Jurkat, Clone E6-1 (cell line): ENCODE measurements around the gene SLC35A3.
"Not testable (repeated sequence)": the region's sequence is repeated elsewhere in the genome, so short reads cannot be mapped to it uniquely, and the experiment has no call there.

Source experiments
- DNase-seq: peaks from one replicate; pipeline ENCODE4 v3.0.0-alpha.2; 2011; ENCODE audit warnings: low read depth, low spot score
- H3K4me3 ChIP-seq: 2 replicates; pipeline ENCODE4 v1.5.1; 2011; ENCODE audit warnings: mild to moderate bottlenecking, low read length, control low read depth, moderate library complexity

Gene SLC35A3

DNA sequence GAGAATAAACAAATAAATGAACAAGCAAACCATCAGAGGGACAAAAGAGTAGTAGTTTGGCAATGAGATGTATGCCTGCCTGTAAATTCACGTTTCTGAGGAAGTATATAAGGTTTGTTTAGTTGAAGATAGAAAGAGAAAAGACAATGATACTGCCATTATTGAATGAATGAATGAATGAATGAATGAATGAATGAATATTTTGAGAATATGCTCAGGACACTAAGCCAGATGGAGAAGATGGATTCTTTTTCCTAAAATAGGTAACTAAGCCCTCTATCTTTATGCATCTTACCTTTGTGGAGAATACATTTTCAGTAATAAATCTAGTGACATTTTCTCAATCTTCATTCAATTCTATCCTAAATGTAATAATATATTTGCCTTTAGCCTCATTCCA, 49.4 kb downstream of the SLC35A3 start:
- DNase-seq, result no peak
- H3K4me3 ChIP-seq, result no peak overlapping the region

DNA sequence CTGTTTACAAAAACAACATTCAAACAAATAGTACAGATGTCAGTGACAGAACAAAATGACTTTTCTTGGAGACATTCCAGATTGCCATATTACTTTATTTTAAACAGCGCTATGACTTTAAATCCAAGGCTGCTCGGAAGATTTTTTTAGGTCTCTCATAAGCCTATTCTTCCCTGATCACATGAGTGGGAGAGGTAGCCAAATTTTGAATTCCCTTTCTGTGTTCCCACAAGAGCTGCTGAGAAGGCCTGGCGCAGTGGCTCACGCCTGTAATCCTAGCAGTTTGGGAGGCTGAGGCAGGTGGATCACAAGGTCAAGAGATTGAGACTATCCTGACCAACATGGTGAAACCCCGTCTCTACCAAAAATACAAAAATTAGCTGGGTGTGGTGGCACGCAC, 53.7 kb downstream of the SLC35A3 start:
- no peak overlapping the region for H3K4me3 ChIP-seq
- DNase-seq, result no peak

DNA sequence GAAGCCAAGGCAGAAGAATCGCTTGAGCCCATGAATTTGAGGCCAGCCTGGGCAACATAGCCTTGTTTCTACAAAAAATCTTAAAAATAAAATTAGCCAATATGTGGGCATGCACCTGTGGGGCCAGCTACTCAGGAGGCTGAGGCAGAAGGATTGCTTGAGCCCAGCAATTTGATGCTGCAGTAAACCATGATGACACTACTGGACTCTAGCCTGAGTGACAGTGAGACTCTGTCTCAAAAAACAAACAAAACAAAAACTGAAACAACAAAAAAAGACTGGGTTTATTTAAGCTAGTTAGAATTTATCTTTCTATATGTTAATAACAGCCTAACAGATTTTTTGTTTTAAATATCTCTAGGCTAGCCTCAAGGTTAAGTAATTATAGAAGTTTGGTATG, 57.4 kb downstream of the SLC35A3 start:
- no peak for DNase-seq
- H3K4me3 ChIP-seq, result no peak overlapping the region

DNA sequence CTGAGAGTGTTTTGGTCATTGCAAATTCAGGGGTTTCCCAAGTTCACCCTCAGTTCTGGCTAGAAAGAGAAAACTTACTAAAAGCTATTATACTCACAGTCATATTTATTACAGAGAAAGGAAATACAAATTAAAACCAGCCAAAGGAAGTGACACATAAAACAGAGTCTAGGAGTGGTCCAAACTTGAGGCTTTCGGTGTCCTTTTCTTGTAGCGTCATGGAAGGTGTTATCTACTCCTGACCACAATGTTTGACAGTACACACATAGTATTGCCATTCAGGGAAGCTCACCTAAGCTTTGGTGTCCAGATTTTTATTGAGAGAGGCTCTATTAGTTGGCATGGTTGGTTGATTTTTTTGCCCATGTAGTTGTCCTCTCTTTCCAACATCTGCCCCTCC, 59.0 kb downstream of the SLC35A3 start:
- no peak for DNase-seq
- H3K4me3 ChIP-seq, result no peak overlapping the region

DNA sequence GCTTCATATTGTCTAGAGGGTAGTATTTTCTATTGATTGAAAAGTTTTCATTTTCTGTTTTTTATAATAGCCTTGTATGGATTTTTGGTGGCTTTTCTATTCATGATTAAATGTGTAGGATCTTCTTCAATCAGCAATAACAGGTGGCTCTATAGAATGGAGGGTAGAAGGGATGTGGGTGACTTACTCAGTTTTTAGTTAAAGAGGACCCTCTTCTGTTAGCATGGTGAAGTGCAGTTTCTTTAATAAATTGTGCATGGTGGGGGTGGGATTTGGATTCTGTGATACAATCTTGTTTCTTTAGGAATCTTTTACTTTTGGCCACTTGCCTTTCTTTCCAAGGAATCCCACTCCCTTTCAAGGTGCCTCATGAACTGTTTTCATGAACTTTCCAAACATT, 64.7 kb downstream of the SLC35A3 start:
- no peak overlapping the region for H3K4me3 ChIP-seq
- DNase-seq, result peak; percentile 60

DNA sequence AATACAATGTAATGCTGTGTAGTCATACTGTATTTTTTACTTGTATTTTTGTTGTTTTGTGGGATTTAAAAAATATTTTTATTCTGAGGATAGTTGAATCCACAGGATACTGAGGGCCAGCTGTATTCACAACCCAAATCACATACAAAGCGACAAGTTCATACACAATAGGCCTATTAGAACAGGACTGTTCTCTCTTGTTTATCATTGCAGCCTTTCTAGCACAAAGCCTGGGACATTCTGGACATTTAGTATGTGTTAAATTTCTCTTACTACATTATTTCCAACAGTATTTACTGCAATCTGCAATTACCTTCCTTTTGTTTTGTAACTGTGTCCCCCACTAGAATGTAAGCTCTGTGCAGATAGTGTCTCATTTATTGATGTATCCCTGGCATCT, 65.4 kb downstream of the SLC35A3 start:
- H3K4me3 ChIP-seq, result no peak overlapping the region

DNA sequence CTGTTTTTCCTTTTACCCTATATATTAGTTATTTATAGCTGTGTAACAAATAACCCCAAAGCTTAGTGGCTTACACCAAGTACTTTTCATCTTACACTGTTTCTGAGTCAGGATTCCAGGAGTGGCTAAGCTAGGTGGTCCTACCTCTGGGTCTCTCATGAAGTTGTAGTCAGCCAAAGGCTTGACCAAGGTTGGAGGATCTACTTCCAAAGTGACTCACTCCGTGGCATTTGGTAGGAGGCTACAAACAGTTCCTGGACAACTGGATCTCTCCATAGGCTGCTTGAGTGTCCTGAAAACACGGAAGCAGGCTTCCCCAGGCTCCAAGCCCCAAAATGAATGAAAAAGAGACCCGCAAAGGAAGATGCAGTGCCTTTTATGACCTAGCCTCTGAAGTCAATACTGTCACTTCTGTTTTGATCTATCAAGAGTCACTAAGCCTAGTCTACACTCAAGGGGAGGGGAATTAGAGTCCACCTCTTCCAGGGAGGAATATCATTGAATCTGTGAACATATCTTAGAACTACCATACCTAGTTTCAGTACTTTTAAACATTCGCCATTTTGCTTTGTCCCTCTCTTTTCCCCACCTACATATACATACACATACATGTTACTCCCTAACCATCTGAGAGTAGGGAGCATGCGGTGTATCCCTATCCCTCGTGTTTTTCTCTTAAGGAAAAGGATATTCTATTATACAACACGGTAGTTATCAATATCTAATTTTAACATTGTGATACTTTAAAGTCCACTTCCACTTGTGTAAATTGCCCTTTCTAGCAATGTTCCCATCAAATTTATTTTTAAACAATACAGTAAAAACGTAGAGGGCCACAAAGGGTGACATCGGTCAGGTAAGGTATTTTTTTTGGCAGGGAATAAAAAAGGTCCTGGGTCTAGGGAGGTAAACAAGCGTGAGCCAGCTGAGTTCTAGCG, 67.2 kb downstream of the SLC35A3 start:
- no peak for DNase-seq
- H3K4me3 ChIP-seq, result peak overlapping the region; percentile 90

More for the DNA sequence above, 65.4 kb downstream of the SLC35A3 start:
- DNase-seq, result no peak

DNA sequence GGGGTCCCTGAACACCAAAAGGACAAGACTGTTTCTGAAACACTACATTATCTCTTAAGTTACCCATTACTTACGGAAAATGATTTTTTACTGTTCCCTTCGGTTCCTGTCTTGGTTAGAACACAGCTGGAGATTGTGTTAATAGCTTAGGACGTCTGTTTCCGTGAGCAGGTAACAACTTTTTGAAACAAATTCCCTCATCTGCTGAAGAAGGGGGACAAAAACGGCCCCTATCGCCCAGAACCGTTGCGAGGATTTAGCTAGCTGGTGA, 67.8 kb downstream of the SLC35A3 start:
- peak overlapping the region; percentile 90 for H3K4me3 ChIP-seq
- DNase-seq, result no peak

DNA sequence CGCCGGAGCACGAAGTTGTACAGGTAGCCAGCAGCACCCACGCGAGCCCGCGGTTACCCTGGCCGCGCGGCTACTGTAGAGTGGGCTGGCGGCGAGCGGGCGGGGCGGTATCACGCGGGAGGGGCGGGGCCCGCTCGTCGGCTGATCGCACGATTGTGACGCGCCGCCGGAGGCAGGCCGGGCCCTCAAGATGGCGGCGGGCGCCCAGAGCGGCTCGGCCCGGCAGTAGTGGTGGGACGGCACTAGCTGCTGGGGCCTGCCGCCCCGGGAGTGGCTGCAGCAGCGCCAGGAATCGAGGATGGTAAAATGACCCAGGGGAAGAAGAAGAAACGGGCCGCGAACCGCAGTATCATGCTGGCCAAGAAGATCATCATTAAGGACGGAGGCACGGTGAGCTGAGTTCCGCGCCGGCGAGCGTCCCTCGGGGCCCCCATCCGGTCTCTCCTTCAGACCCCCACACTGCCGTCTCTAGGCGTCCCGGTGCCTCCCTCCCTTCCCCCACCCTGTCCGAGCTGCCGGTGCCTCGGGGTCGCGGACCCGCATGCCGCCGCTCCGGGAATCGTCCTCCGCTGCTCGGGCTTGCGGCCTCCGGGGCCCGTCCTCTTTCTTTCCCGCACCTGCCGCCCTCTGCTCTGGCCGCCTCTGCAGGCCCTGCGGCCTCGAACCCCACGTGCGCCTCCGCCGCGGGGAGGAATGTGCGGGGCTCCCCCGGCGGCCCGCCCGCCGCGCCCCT, 68.3 kb downstream of the SLC35A3 start:
- peak overlapping the region; percentile 90 for H3K4me3 ChIP-seq
- peak; percentile 79 for DNase-seq

DNA sequence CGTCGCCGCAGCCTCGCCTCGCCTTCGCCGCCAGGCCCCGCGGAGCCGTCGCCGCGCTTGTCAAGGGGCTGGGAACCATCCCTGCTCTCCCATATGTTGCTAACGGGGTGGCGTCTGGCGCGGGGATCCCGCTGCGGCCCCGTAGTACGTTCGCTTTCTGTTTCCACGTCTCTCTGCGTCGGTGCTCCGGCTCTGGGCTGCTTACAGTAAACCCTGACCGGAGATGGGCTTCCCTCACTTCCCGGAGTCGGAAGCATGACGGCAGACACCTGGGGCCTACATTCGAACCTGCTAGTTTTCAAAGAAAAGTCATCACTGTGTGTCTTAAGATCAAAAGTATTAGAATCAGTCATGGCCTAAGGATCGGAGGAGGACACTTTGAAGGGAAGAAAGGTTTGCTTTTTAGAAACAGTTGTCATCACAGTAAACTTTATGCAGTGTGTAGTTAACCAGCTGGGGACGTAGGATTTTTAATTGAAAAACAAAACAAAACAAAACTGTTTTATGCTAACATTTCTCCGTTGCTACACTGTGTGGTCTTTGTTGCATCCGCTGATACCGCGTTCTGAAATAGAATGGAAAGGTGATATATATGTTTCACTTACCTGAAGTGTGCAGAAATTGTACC, 69.0 kb downstream of the SLC35A3 start:
- H3K4me3 ChIP-seq, result peak overlapping the region; percentile 90
- peak; percentile 58 for DNase-seq

DNA sequence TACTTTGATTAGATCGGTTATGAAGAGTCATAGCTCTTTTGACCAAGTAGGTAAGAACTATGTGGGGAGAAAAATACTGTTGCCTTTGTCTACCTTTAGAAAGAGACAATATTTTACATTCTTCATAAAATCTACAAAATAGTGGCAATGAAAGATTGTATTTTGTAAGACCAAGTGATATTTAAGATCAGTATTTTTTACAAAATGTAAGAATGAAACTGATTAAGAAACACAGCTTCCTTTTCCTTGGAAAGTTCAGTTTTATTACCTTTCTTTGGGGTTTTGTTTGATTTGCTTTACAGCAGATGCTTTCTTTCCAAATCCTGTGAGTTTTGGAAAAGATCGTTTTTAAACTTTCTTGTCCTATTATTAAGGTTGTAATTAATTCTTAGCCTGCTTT, 69.8 kb downstream of the SLC35A3 start:
- no peak for DNase-seq

DNA sequence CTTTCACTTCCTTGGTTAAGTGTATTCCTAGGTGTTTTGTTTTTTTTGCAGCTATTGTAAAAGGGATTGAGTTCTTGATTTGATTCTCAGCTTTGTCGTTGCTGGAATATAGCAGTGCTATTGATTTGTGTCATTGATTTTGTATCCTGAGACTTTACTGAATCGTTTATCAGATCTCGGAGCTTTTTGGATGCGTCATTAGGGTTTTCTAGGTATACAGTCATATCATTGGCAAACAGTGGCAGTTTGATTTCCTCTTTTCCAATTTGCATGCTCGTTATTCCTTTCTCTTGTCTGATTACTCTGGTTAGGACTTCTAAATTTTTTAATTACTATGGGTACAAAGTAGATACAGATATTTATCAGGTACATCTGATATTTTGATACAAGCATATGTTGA, 75.4 kb downstream of the SLC35A3 start:
- H3K4me3 ChIP-seq, result no peak overlapping the region
- no peak for DNase-seq

More for the DNA sequence above, 69.8 kb downstream of the SLC35A3 start:
- H3K4me3 ChIP-seq, result peak overlapping the region; percentile 90

DNA sequence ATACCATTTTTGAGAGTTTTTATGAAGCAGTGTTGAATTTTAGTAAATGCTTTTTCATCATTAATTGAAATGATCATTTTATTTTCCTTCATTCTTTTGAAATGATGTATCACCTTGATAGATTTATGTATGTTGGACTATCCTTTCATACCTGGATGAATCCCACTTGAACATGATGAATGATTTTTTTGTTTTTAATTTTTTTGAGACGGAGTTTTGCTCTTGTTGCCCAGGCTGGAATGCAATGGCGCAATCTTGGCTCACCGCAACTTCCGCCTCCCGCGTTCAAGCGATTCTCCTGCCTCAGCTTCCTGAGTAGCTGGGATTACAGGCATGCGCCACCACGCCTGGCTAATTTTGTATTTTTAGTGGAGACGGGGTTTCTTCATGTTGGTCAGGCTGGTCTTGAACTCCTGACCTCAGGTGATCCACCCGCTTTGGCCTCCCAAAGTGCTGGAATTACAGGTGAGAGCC, 77.5 kb downstream of the SLC35A3 start:
- DNase-seq, H3K4me3 ChIP-seq: not testable (repeated sequence)

DNA sequence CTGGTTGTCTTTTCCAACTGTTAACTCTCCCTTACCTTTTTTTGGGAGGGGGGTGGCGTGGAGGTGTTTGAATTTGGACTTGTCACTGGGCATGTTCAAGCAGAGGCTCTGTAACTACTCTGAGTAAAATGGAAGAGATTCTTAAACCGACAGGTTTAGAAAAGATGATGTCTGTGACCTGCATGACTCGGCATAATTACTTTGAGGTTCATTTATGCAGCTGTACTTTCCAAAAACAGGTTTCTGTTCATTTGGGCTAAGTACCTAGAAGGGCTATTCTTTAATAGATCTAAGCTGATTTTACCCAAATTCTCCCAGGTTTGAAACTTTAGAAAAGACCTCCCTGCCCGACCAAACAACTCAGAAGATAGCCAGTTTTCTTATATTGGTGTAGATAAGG, 80.3 kb downstream of the SLC35A3 start:
- H3K4me3 ChIP-seq, result no peak overlapping the region

DNA sequence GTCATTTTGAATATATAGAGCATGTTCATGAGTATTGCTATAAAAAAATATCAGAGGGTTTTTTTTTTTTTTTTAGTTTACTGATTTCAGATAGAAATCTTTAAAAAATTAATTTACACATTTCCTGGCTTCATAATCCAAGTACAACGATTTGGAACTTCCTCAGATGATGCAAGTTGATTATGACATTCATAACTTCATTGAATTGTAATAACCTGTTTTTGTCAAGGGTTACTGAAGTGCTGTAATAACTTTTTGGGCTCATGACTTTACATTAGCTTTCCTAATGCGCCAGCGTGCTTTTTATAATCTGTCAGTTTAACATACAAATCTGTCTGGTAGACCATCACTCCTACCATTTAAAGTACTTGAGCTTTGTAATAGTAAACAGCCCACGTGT, 81.6 kb downstream of the SLC35A3 start:
- no peak overlapping the region for H3K4me3 ChIP-seq
- DNase-seq, result no peak

More for the DNA sequence above, 80.3 kb downstream of the SLC35A3 start:
- no peak for DNase-seq

DNA sequence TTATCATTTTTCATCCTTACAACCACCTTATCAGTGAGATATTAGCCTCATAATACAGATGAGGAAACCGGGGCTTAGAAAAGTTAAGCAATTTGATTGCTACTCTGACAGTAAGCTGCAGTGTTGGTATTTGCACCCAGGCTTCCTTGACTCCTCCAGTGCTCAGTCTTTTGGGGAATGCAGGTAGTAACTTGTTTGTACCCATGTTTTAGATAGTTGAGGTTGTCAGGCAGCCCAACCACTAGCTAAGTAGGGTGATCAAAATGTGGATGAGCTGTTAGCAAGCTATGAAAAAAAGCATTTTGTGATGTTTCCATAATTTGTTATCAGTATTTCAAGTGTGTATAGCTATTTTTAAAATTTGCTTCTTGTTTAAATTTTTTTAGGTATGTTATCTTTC, 82.1 kb downstream of the SLC35A3 start:
- no peak overlapping the region for H3K4me3 ChIP-seq
- DNase-seq, result no peak

DNA sequence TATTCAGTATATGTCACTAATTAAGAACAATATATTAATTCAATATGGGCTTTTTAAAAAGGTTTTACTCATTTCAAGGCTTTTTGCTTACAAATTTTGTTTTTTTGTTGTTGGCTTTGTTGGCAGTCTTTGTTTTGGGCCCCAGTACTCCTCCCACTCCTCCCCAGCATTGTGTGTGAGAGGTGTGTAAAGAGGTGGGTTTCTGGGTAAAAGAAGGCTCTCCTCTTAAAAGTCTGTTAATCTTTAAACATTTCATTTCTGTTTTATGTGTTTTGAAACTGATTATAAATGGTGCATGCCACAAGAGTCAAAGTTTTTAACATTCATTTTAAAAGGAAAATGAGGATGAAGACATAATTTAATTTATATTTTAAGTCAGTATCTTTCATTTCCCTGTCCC, 83.3 kb downstream of the SLC35A3 start:
- DNase-seq, result no peak
- no peak overlapping the region for H3K4me3 ChIP-seq

DNA sequence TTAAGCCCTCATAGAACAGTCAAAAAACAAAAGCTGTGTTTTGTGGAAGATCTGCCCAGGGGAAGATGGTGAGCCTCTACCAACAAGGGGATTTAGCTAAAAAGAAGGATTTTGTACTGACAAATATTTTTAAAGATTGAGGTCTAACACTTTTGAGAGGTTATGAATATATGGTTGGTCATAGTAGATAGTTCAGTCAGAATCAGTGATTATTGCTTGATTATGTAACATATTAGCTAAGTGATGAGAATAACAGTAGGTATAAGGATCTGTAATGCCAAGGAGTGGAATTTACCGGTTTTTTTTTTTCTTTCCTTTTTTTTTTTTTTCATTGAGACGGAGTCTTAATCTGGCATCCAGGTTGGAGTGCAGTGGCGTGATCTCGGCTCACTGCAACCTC, 83.9 kb downstream of the SLC35A3 start:
- no peak for DNase-seq
- H3K4me3 ChIP-seq, result no peak overlapping the region

DNA sequence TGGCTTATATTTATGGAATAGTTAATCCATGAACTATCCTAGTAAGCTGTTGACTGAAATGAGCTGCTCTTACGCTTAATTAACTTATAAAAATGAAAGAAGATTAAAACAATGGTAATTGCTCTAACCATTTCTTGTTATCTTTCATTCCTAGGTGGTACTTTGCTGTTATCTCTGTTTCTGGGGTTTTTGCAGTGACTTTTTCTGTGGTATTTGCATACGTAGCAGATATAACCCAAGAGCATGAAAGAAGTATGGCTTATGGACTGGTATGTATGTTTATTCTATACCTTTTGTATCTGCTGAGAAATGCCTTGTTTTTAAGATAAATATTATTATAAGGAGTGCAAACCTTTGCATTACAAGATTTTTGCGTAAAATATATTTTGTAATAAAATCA, 91.9 kb downstream of the SLC35A3 start:
- no peak for DNase-seq
- H3K4me3 ChIP-seq, result no peak overlapping the region
